PFSK-1 (cell line): ENCODE results near the gene SP140. TPM values are rescaled to one million over a fixed set of nuclear protein-coding genes. Genes with fewer than 3 reads are reported as not detected.

Experiments
- FOXP2 ChIP-seq: optimal IDR thresholded peaks from 2 replicates; pipeline ENCODE3; 2011; ENCODE audit warnings: borderline replicate concordance, control low read depth, inconsistent platforms; ENCODE audit not compliant: insufficient read depth; ENCODE audit errors: extremely low read length, extremely low read depth
- POLR2AphosphoS5 ChIP-seq: IDR thresholded peaks from 2 replicates; pipeline ENCODE4 v1.6.1; 2012; ENCODE audit warnings: low read depth, mild to moderate bottlenecking, control low read depth, low read length, moderate library complexity
- REST ChIP-seq, 2 experiments: IDR thresholded peaks; 2 replicates each; pipeline versions ENCODE4 v1.6.1 to v1.8.0; 2011 to 2012; ENCODE audit warnings: low read depth in 2 of 2, low read length in 2 of 2, control low read depth in 1 of 2, inconsistent platforms in 1 of 2, mild to moderate bottlenecking in 1 of 2, moderate library complexity in 1 of 2; ENCODE audit not compliant: insufficient read depth in 1 of 2
- SIN3A ChIP-seq: IDR thresholded peaks from 2 replicates; pipeline ENCODE4 v1.6.1; 2012; ENCODE audit warnings: mild to moderate bottlenecking, low read length, moderate library complexity, borderline replicate concordance; ENCODE audit not compliant: insufficient read depth
- TAF1 ChIP-seq: IDR thresholded peaks from 2 replicates; pipeline ENCODE4 v1.6.1; 2012; ENCODE audit warnings: low read length, control low read depth, borderline replicate concordance; ENCODE audit not compliant: insufficient read depth
- polyA plus RNA-seq: library from polyadenylated mRNA; unstranded; fragments of >200 nt; gene quantifications from one replicate; pipeline ENCODE4 v1.2.1, GENCODE V29; 2012; ENCODE audit warnings: low read depth, missing spikeins; ENCODE audit not compliant: insufficient read length

Gene SP140
- not detected for polyA plus RNA-seq

GRCh38 chr2:230225486-230225885 is at the start of gene SP140:
TSS of gene SP140 (plus strand) at chr2:230225736. CDS start at chr2:230225845, 109 bp downstream.
- TF ChIP-seq FOXP2 (no peak), TAF1 (no peak), REST (IDR thresholded peaks at IDR 0.05; ENCODE audit: insufficient read depth in 1 of 2, low read depth in 2 of 2, low read length in 2 of 2) (no peak), SIN3A (no peak), POLR2AphosphoS5 (no peak)

DNA sequence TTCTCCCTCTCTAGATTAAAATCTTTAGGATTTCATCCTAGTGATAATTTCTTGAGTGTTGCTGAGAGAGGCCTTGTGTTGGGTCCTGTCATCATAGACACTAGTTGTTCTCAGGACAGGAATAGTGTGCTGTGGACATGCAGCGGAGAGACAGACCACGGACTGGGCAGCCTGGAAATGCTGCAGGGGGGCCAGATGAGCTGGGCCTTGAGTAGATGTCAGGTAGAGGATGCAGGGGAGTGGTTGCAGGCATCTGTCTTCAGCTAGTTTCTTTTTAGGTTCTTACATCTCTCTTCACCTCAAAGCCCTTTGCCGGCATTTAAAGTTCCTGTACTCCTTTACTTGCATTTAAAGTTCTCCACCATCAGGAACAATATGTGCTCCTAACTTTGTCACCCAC is 48.5 kb upstream of the SP140 start:
- no peak for TF ChIP-seq FOXP2
- no peak for TF ChIP-seq POLR2AphosphoS5
- no peak for TF ChIP-seq TAF1
- no peak for TF ChIP-seq SIN3A
- TF ChIP-seq REST (IDR thresholded peaks at IDR 0.05; ENCODE audit: insufficient read depth in 1 of 2, low read depth in 2 of 2, low read length in 2 of 2) = no peak

DNA sequence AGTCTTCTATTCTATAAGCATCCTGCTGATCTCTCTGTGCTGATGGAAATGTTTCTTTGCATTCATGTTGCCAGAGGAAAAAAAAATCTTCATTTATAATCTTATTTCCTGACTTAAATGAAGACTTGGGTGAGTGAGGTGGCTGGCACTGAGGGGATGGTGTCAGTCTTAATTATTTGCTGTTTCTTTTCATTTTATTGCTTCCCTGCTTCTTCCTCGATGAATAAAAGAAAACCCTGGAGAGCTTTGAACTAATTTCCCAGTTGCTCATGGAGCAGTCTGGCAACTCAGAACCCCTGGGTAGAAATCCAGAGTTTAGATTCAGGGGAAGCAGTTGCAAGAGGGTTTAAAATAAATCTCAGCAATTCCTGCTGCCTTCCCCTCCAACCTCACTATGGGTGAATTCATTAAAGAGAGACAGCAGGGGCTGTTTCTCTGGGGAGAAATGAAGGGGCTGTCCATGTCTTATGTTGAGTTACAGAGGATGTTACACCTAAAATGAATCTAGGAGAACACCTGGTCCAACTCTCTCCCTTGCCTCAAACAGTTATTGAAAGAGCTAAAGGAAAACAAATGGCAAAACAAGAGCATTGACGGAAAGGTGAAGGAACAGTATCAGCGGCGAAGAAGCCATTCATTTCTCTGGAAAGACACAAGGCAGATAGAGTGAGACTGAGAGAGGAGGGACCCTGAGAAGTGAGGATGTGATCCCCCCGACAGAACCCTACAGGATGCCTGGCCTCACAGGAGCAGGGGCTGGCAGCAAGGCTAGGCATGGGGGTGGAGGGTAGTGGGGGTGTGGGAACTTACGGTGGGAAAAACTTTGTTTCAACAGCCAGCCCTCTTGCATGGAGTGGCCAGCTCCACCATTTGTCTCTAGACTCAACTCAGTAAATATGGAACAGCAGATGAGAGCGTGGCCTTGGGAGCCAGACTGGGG is 46.7 kb upstream of the SP140 start:
- TF ChIP-seq SIN3A = no peak
- TF ChIP-seq POLR2AphosphoS5 = no peak
- no peak for TF ChIP-seq REST (IDR thresholded peaks at IDR 0.05; ENCODE audit: insufficient read depth in 1 of 2, low read depth in 2 of 2, low read length in 2 of 2)
- no peak for TF ChIP-seq FOXP2
- TF ChIP-seq TAF1 = no peak

DNA sequence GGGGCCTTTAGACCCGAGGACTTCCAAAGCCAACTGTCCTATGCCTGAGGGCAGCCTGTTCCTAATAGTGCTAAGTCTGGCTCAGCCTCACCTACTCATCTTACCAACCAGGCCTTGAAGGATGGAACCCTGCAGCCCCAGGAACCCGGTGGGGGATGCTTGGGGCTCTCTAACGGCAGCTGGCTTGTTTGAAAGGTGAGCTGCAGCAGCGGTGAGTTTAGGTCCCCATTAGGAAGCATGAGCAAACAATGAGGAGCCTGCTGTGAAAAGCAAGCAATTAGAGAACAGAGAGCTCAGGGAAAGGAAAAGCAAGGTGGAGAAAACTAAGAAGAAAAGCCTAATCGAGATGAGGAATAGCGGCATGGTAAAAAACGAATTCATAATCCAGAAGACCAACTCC is 45.6 kb upstream of the SP140 start:
- TF ChIP-seq SIN3A (no peak), TAF1 (no peak), FOXP2 (no peak), REST (IDR thresholded peaks at IDR 0.05; ENCODE audit: insufficient read depth in 1 of 2, low read depth in 2 of 2, low read length in 2 of 2) (no peak), POLR2AphosphoS5 (no peak)
